ENCODE results near the gene NDUFS6.
"Not testable (repeated sequence)": the region's sequence is repeated elsewhere in the genome, so short reads cannot be mapped to it uniquely, and the experiment has no call there.

The NDUFS6 gene

DNA sequence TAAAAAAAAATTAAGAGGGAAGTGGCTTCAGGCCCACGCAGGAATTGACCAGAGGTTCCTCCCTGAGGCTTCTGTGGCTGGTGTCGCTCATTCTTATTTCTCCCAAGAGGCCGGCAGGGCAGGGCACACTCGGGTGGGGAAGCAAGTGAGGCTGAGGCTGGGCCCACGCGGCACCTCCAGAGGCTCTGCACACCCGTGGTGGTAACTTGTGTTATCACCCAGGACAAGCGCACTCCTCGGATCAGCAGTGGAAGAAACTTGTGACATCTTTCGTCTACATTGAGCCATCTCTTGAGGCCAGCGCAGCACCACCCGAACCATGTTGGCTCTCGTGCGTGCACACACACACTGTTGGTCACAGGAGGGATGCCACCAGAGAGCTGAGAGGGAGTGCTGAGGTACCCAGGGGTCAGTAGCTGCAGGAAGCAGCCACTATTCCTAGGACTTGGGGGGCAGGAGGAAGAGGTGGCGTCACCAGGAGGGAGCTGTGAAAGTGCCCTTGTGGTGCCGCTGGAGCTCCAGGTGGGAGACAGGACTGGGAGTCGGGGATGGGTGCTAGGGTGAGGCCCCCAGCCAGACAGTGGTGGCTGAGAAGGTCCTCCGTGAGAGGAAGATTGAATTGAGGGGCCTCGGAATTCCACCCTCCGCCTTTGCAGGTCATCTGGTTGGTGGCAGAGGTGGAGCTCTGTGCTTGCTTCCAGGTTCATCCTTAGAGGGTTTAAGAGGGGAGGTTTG lies 6.4 kb downstream of the NDUFS6 start:
- in situ Hi-C loops (cut with HindIII; ENCODE audit: low sequenced_read_pairs) = no loop called here

DNA sequence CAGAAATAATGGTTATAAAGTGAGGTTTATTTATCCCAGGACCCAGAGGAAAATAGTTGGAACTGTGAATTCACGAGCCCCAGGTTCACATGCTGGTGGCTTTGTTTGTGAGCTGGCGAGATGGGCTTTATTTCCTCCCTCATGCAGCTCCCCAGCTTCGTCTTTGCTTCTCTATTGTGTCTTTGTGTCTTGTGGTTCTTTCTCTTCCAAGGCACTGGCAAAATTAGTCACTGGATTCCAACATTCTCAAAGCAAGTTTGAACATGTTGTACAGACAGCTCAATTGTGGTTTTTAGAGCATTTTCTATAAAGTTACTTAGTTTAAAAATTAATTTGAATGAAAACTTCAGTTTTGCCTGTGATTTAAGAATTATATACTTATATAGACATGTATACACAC lies 7.2 kb downstream of the NDUFS6 start:
- in situ Hi-C loops (cut with HindIII; ENCODE audit: low sequenced_read_pairs) = no loop called here

DNA sequence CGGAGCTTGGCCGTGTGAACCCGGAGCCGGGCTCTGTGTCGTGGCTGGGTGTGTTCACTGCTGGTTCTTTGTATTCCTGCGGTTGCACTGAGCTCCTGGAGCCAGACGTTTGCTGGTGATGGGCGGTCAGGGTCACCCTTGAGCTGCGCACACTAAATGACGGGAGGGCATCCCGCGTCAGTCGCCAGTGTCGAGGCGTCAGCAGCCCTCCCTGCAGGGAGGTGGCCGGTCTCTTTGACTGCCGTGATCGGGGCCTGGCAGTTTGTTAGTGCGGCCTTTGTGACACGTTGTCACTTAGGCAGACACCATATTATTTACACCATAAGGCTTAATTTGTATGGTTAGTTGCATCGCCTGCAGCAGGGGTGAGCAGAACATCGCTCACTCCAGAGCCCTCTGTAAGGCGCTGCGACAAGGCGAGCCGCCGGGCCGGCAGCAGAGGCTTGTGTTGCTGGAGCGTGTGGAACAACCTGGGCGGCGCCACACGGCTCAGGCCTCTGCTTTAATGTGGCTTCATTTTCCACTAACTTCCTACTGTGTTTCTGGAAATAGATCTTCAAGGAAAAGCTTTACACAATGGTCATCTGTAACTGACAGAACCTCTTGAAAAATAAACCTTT lies 8.3 kb downstream of the NDUFS6 start:
- in situ Hi-C loops (cut with HindIII; ENCODE audit: low sequenced_read_pairs) = no loop called here

DNA sequence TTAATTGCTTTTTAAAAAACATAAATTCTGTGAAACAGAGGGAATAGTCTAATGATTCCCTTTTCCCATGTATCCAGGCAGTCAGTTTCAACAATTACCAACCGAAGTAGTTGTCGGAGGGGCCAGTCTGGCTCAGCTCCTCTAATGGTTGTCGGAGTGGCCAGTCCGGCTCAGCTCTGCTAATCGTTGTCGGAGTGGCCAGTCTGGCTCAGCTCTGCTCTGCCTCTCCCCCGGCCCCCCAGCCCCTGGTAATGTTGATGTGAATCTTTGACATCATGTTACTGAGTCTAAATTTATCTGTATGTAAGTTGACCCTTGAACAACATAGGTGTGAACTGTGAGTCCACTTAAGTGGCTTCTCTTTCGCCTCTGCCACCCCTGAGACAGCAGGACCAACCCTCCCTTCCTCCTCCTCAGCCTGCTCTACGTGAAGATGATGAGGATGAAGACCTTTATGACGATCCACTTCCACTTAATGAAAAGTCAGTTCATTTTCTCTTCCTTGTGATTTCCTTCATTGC lies 9.4 kb downstream of the NDUFS6 start:
- in situ Hi-C loops (cut with HindIII; ENCODE audit: low sequenced_read_pairs) = no loop called here

DNA sequence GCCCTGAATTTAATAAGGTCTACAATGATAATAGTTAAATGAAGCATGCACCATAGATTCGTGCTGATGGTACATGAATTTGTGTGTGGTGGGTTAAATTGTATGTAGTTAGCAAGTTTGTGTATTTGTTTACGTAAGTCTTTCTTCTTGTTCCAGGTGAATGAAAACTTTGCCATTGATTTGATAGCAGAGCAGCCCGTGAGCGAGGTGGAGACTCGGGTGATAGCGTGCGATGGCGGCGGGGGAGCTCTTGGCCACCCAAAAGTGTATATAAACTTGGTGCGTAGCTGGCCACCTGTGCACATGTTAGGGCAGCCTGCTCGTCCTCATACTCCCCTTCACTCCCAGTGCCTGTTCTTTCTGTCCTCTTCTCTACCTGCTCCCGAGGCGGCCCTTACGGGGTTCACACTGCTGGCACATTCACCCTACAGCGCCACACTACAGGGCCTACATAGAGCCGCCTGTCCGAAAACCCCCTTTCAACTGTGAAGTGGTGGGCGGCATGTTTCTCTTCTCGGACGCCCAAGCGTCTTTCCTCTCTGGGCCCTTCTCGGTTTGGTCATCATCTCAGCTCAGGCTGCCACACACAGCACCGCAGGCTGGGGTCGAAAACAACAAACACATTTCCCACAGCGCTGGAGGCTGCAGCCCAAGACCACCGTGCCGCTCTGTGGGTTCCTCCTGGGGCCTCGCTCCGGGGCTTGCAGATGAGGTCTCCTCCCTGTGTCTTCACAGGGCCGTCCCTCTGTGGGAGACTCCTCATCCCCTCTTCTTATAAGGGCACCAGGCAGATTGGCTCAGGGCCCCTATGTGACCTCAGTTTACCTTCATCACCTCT lies 13.2 kb downstream of the NDUFS6 start:
- in situ Hi-C loops (cut with HindIII; ENCODE audit: low sequenced_read_pairs) = no loop called here

DNA sequence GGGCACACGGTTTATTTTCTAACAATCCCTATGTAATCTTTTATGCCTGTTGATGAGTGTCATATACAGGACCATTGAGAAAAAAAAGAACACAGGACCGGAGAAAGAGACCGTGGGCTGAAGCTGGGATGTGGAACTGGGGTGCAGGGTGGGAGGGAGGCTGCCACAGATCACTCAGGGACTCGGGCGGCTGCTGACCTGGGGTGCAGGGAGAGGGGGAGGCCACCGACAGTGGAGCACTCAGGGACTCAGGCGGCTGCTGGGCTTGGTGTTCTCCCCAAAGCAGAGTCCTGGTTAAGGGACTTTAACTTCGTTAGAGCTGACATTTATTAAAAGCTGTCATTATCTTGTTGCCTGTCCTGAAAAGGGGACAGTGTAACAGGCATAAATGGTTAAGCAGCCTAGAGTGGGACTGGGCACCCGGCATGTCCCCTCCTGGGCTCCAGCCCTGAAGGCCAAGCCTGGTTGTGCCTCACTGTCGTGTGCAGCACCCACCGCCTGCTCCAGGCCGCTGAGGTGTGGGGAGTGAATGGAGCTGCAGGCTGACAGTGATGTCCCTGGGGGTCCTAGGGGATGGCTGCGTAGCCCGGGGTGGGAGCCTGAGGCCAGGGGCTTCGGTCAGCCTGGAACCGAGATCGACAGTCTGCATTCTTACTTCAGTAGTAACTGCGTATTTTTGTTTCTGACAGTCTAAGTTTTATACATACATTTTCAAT lies 14.0 kb downstream of the NDUFS6 start:
- in situ Hi-C loops (cut with HindIII; ENCODE audit: low sequenced_read_pairs) = no loop called here

DNA sequence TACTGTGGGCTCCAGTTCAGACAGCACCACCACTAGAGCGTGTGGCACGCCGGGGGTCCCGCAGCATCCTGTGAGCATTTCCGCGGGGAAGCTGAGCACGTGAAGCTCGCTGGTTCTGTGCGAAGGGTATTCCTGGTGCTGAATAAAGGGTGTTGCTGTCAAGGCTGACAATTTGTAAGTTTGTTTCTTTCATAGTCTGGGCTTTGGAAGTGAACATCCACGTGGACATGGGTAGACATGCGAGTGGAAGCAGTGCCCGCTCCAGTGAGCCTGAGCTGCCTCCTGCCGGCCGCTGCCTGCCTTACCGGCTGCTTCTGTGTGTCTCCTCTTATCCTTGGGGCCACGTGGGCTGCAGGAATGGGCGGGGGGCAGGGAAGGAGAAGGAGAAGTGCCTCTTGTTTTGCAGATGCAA lies 14.7 kb downstream of the NDUFS6 start:
- in situ Hi-C loops (cut with HindIII; ENCODE audit: low sequenced_read_pairs) = no loop called here

DNA sequence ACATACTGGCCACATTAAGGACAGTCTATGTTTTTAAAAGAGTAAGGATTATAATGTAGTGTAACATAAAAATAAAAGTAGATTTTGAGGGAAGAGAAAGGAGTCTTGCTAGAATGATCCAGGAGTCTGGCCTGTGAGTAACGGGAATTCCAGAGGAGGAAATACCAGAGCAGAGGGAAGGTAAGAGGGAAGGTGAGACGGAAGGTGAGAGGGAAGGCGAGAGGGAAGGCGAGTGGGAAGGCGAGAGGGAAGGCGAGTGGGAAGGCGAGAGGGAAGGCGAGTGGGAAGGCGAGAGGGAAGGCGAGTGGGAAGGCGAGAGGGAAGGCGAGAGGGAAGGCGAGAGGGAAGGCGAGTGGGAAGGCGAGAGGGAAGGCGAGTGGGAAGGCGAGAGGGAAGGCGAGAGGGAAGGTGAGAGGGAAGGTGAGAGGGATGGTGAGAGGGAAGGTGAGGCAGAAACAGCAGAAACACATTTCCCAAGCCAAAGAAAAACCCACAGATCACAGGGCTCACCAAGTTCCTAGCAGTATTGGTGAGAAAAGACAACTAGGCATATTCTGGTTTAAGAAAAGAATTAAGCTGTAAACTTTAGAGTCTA lies 15.4 kb downstream of the NDUFS6 start:
- in situ Hi-C loops (cut with HindIII; ENCODE audit: low sequenced_read_pairs) = not testable (repeated sequence)

DNA sequence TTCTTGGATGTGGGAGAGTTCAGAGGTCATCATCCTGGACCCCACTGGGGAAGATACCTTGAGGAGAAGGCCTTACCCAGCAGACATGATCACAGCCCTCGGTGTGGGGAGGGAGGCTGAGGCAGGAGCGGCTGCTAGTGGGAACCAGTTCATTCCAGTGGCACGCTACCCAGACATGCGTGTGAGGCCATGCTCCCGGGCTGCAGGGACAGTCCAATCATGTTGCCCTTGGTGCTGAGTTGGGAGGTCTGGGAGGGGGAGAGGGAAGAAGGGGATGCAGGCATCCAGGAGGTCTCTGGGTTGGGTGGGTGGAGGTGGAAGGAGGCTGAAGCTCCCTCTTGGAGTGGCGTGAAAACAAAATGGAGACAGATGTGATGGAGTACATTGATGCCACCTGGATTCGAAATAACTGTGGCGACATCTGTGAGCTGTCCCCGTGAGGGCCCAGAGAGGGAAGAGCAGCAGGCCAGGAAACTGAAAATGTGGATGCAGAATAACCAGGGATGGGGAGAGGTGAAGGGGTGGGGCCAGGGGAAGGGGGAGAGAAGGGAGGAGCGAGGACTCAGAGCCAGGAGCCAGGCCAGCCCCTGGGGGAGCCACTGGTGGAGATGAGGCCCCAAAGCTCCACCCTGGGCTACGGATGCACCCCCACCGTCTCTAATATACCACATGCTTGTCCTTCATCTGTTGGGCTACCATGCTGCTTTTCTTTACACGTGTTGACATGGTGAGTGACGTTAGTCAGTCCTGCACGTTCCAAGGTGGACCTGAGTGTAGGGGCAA lies 16.2 kb downstream of the NDUFS6 start:
- in situ Hi-C loops (cut with HindIII; ENCODE audit: low sequenced_read_pairs) = no loop called here

DNA sequence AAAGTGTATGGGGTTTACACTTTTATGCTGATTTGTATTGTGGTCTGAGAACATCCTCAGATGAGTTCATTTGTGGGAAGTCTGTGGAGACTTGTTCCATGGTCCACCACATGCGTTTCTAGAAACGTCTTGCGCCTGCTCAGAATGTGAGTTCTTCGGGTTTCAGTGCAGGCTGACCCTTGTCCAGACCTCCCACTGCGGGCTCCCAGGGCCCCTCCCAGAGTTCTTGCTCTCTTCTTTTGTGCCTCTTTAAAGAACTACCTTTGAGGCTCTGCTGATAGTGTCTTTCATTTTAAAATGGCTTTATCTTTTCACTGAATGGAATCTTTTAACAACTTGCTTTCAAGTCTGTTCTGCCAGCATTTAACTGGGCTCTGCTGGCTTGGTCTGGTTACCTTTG lies 17.6 kb downstream of the NDUFS6 start:
- in situ Hi-C loops (cut with HindIII; ENCODE audit: low sequenced_read_pairs) = no loop called here

DNA sequence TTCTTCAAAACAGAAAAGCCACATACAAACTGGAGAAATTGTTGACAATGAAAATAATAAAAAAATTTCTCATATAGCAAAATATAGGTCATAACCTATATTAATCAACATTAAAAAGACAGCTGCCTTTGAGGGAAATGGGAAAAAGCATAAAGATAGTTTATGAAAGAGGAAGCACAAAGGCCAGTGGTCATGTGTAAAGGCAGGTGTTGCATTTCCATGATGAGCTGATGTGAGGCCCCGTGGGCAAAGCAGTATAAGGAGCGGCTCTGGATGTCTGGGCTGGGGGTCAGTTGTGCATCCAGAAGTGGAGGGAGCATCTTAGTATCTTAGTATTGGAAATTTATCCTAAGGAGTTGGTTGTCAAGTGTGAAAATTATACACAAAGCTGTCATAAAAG lies 18.3 kb downstream of the NDUFS6 start:
- in situ Hi-C loops (cut with HindIII; ENCODE audit: low sequenced_read_pairs) = no loop called here

DNA sequence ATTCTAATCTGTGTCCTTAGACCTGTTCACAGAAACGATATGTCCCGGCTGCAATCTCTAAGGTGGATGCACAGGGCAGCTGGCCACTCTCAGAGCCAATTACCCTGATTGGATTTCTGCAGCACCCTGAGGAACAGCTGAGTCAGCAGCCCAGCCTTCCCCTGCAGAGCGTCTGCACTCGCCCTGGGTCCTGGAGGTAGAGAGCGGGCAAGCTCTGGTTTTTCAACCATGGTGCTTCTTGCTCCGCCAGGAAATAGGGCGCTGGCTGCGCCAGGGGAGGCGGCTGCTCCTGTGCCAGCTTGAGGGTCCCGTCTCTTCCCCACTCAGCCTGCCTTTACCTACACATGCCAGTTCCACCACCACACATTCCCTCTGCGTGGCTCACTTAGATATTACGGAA lies 19.2 kb downstream of the NDUFS6 start:
- in situ Hi-C loops (cut with HindIII; ENCODE audit: low sequenced_read_pairs) = no loop called here

DNA sequence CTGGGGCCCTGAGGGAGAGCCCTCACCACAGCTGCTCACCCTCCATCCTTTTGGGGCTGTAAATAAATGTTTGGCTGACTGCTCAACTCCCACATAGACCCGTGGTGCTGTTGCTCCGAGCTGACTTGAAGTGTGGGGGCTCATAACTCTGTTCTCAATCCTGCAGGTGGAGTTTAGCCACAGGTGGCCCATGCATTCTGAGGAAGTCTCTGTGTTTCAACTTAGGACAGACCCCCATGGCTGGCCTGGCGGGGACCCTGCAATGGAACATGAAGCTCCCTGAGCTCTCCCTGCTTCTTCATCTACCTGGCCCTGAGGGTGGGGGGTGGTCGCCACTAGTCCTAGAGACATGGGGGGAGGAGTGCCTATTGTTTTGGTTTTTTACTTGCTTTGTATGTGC lies 19.7 kb downstream of the NDUFS6 start:
- in situ Hi-C loops (cut with HindIII; ENCODE audit: low sequenced_read_pairs) = no loop called here

DNA sequence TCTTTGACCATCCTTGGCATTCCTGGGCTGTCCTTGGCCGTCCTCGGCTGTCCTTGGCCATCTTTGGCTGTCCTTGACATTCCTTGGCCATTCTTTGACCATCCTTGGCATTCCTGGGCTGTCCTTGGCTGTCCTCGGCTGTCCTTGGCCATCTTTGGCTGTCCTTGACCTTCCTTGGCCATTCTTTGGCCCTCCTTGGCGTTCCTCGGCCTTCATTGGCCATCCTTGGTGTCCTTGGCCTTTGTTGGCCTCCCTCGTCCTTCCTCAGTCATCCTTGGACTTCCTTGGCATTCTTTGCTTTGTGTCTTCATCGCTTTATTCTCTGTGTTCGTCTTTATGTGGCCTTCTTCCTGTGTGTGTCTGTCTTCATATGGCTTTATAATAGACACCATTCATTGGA lies 20.7 kb downstream of the NDUFS6 start:
- in situ Hi-C loops (cut with HindIII; ENCODE audit: low sequenced_read_pairs) = no loop called here

DNA sequence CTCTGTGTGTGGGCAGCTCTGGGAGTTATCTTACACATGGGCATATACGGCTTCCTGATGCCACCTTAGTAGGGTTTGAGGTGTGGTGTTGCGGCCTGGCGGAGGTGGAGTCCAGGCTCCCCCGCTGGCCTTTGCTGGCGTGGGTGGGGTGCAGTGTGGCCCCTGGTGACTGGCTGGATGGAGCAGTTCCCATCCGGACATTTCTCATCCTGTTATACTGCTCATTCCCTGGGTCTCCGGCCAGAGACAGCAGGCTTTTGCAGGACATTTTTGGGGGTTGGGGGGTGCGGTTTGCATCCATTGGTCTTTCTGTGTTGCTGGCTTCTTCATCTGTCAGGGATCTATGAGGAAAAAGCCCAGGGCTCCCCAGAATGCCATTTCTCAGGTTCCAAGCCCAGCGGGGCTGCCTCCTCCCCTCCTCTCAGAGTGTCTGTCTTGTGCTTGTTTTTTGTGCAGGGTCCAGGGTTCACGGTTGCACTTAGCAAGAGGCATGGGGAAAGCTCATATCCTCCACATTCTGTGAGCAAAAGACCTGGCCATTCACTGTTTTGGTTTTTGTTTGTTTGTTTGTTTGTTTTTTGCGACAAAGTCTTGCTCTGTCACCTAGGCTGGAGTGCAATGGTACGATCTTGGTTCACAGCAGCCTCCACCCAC lies 22.3 kb downstream of the NDUFS6 start:
- in situ Hi-C loops (cut with HindIII; ENCODE audit: low sequenced_read_pairs) = no loop called here

DNA sequence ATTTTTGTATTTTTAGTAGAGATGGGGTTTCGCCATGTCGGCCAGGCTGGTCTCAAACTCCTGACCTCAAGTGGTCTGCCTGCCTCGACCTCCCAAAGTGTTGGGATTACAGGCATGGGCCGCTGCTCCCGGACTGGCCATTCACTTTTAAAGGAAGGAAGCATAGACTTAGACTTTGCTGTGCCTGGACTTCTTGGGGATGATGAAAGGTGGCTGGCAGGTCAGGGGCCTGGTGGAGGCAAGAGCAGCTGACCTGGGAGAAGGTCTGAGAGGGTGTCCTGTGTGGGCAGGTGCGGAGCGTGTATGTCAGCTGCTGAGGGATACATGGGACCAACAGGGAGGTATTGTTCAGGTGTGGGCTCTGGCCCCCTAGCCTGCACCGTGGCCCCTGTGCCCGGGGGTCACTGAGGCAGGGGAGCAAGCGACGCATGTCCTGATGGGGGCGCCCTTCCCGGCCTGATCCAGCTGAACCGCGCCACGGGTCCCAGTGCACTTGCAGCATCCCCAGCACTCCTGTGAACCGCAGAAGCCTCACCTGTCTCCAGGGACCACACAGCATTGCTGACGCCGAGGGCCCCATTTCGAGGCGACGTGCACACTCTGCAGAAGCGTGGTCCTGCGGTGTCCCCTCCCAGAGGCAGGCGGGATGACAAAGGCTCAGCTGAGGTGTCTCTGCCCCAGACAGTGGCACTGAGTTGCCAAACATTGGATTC lies 23.1 kb downstream of the NDUFS6 start:
- in situ Hi-C loops (cut with HindIII; ENCODE audit: low sequenced_read_pairs) = no loop called here

DNA sequence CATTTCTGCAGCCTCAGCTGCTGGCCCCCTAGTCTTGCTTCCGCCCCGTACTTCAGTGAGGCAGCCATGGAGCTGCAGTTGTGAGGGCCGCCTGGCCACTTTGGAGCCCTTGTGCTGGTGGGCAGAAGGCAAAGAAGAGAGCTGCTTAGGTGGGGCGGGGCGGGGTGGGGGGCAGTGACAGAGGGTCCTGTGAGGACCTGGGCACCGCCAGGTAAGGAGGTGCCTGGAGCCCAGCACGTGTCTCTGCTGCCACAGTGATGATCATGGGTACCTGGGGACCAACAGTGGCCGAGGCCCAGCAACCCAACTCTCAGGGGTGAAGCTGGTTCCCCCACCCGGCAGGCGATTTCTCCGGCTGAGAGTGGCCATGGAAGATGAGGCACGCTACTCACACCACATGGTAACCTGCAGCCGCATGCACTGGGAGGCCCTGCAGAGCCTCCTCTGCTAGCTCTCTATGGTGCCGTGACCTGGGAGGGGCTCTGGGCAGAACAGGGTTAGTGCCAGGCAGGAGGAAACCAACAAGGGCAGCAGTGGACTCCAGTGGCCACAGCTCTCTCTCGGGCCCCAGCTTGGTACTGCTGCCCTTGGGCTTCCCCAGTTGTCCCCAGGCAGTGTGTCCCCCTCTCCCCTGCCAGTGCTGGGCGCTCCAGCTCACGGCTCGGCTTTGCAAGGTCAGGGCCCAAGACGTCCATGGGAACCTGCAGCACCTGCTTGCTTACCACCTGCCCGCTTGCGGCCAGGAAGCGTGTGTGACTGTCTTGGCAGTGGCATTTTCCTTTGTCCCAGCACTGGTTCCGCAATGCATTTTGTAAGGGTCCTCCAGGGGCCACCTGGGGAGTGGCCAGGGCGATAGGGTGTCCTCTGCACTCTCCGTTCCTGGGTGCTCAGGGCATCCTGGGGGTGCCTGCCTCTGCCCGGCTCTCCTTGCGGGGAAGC lies 24.0 kb downstream of the NDUFS6 start:
- in situ Hi-C loops (cut with HindIII; ENCODE audit: low sequenced_read_pairs) = no loop called here

All from endothelial cell of hepatic sinusoid (primary cell).